ENCODE measurements around the gene FN3KRP. TPM values are rescaled to one million over a fixed set of nuclear protein-coding genes. Genes with fewer than 3 reads are reported as not detected.

Gene FN3KRP
- total and polyA plus RNA-seq, 2 of the 13 experiments (the other 11 are each of a cell fraction or from before 2014, with no cell fraction given), result 22.4 to 28.2 TPM

DNA sequence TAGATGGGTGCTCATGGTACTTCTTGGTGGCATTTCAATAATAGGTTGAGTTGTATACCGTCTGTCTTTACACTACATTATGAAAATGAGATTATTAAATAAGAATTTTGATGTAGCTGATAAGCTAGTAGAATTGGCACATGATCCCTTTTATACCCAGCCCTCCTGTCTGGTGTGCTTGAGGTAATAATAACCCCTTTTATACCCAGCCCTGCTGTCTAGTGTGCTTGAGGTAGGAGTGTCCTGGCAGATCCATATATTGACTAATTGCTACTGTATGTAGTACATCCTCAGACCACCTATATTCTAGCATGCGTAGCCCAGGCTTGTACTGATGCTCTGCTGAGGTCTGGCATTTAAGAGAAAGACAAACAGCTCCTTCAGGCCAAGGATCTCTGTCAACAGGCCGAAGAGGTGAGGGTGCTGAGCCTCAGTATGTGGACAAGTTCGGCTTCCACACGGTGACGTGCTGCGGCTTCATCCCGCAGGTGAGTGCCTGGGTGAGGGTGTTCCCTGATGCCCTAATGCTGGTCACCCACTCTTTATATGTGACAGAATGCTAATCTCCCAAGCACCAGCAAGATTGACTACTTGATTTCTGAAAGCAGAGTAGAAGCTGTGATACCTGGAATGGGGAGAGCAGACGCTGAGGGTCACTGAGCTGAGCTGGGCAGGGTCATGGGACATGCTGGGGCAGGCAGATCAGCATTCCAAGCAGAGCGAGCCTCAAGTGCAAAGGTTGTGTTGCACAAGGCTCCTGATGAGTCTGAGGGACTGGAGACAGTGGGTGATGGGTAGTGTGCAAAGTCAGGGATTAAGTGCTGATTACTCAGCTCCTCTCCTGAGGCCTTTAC lies 24.6 kb downstream of the FN3KRP start (continued):
- TF ChIP-seq, protein P1, sequence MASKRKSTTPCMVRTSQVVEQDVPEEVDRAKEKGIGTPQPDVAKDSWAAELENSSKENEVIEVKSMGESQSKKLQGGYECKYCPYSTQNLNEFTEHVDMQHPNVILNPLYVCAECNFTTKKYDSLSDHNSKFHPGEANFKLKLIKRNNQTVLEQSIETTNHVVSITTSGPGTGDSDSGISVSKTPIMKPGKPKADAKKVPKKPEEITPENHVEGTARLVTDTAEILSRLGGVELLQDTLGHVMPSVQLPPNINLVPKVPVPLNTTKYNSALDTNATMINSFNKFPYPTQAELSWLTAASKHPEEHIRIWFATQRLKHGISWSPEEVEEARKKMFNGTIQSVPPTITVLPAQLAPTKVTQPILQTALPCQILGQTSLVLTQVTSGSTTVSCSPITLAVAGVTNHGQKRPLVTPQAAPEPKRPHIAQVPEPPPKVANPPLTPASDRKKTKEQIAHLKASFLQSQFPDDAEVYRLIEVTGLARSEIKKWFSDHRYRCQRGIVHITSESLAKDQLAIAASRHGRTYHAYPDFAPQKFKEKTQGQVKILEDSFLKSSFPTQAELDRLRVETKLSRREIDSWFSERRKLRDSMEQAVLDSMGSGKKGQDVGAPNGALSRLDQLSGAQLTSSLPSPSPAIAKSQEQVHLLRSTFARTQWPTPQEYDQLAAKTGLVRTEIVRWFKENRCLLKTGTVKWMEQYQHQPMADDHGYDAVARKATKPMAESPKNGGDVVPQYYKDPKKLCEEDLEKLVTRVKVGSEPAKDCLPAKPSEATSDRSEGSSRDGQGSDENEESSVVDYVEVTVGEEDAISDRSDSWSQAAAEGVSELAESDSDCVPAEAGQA (IDR thresholded peaks at IDR 0.05; ENCODE audit: low read depth), result 0 out of 2 replicates have a peak, but pooled peaks have one; percentile 25
- TF ChIP-seq, protein P1 (CRISPR knock-in tag; IDR thresholded peaks at IDR 0.05; ENCODE audit: borderline replicate concordance), result no peak
- TF ChIP-seq ZXDC (CRISPR knock-in tag; IDR thresholded peaks at IDR 0.05), result no peak
- TF ChIP-seq ZNF619 (CRISPR knock-in tag; IDR thresholded peaks at IDR 0.05), result no peak
- TF ChIP-seq AHDC1 (CRISPR knock-in tag; IDR thresholded peaks at IDR 0.05; ENCODE audit: borderline replicate concordance), result peak; percentile 48; the same call in 1 of the 2 replicates
- TF ChIP-seq TGIF2 (CRISPR knock-in tag; IDR thresholded peaks at IDR 0.05), result peak; percentile 69
- no peak; the same call in 1 of the 2 replicates for TF ChIP-seq FOXC1 (CRISPR knock-in tag; IDR thresholded peaks at IDR 0.05; ENCODE audit: borderline replicate concordance)
- TF ChIP-seq RFXAP (CRISPR knock-in tag; IDR thresholded peaks at IDR 0.05; ENCODE audit: borderline replicate concordance), result peak; percentile 67; the same call in 1 of the 2 replicates
- 0 out of 2 replicates have a peak, but pooled peaks have one; percentile 50 for TF ChIP-seq SNAPC2 (CRISPR knock-in tag; IDR thresholded peaks at IDR 0.05)
- 0 out of 2 replicates have a peak, but pooled peaks have one; percentile 8 for TF ChIP-seq NFIC (IDR thresholded peaks at IDR 0.05; ENCODE audit: low read length)
- TF ChIP-seq KLF11 (CRISPR knock-in tag; IDR thresholded peaks at IDR 0.05), result no peak
- no peak for TF ChIP-seq NFE2L2 (IDR thresholded peaks at IDR 0.05; ENCODE audit: low read length)
- TF ChIP-seq WIZ (CRISPR knock-in tag; IDR thresholded peaks at IDR 0.05), result no peak
- peak; percentile 42 for TF ChIP-seq ZNF768 (CRISPR knock-in tag; IDR thresholded peaks at IDR 0.05)
- TF ChIP-seq ZNF12 (CRISPR knock-in tag; IDR thresholded peaks at IDR 0.05), result peak; percentile 67; the same call in 1 of the 2 replicates
